Lower leg skin (tissue), 4 donors: ENCODE measurements around the gene RBM10. TPM values are rescaled to one million over a fixed set of nuclear protein-coding genes. Genes with fewer than 3 reads are reported as not detected.

ENCODE experiments used
- DNase-seq, 2 donors: peaks; one replicate each; pipeline ENCODE4 v3.0.0-alpha.2; 2019; ENCODE audit warnings: low spot score in 2 of 2
- H3K4me3 ChIP-seq: fragments of 200-600 bp; sonication (generic); 2 replicates; pipeline ENCODE4 v1.5.1; 2017; ENCODE audit warnings: mild to moderate bottlenecking, low read depth; ENCODE audit not compliant: poor library complexity, severe bottlenecking
- POLR2A ChIP-seq, 2 donors: fragments of 450-650 bp; IDR thresholded peaks; one replicate each; pipeline ENCODE4 v1.6.1; 2016 to 2017; ENCODE audit warnings: antibody characterized with exemption in 2 of 2, mild to moderate bottlenecking in 1 of 2, moderate library complexity in 1 of 2
- WGBS, 2 donors: methylation state at CpG; one replicate each; pipeline ENCODE4 v1.1.5; 2018; 5-methylcytosine and 5-hydroxymethylcytosine counted together
- intact Hi-C: fragments of 100-400 bp; cut with DNase I; formaldehyde crosslinking; loops from one replicate; pipeline ENCODE4 v1.15.0; 2023; ENCODE audit warnings: low total_unique reads
- total RNA-seq, 4 donors: library from RNA; depleted of rRNA; stranded (reverse); fragments of >200 nt; gene quantifications; one replicate each; pipeline ENCODE4 v1.1.0, GENCODE V29; 2016
- TF ChIP-seq, protein P1 (sequence below), 3 donors: fragments of 450-650 bp; IDR thresholded peaks; one replicate each; pipeline ENCODE4 v1.5.1; 2016; ENCODE audit warnings: antibody characterized with exemption in 3 of 3, mild to moderate bottlenecking in 3 of 3, moderate library complexity in 2 of 3

RBM10 gene
- total RNA-seq, 4 donors from 2014 or later, result 22.2 to 35.4 (median 31.2) TPM

GRCh38 chrX:47224266-47224895 is 79.4 kb downstream of the RBM10 start:
- TF ChIP-seq POLR2A (IDR thresholded peaks at IDR 0.05), result no peak
- TF ChIP-seq, protein P1, sequence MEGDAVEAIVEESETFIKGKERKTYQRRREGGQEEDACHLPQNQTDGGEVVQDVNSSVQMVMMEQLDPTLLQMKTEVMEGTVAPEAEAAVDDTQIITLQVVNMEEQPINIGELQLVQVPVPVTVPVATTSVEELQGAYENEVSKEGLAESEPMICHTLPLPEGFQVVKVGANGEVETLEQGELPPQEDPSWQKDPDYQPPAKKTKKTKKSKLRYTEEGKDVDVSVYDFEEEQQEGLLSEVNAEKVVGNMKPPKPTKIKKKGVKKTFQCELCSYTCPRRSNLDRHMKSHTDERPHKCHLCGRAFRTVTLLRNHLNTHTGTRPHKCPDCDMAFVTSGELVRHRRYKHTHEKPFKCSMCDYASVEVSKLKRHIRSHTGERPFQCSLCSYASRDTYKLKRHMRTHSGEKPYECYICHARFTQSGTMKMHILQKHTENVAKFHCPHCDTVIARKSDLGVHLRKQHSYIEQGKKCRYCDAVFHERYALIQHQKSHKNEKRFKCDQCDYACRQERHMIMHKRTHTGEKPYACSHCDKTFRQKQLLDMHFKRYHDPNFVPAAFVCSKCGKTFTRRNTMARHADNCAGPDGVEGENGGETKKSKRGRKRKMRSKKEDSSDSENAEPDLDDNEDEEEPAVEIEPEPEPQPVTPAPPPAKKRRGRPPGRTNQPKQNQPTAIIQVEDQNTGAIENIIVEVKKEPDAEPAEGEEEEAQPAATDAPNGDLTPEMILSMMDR (IDR thresholded peaks at IDR 0.05), result no peak
- DNase-seq, result peak in 1 of 2 donors; percentile 85
- no peak overlapping the region for H3K4me3 ChIP-seq
- WGBS, 2 donors, result 87 to 94% methylated on average over 15 to 17 of the region's 17 CpGs
- intact Hi-C loops, result no loop called here

- WGBS, 2 donors, result 94 to 95% methylated on average over 4 of the region's 4 CpGs
- intact Hi-C loops, result no loop called here
- no peak overlapping the region for H3K4me3 ChIP-seq
- TF ChIP-seq POLR2A (IDR thresholded peaks at IDR 0.05), result no peak
- TF ChIP-seq, protein P1 (IDR thresholded peaks at IDR 0.05), result no peak
- peak in 1 of 2 donors; percentile 59 for DNase-seq
These were observed 79.9 kb downstream of the RBM10 start for GRCh38 chrX:47224896-47225290.

DNA sequence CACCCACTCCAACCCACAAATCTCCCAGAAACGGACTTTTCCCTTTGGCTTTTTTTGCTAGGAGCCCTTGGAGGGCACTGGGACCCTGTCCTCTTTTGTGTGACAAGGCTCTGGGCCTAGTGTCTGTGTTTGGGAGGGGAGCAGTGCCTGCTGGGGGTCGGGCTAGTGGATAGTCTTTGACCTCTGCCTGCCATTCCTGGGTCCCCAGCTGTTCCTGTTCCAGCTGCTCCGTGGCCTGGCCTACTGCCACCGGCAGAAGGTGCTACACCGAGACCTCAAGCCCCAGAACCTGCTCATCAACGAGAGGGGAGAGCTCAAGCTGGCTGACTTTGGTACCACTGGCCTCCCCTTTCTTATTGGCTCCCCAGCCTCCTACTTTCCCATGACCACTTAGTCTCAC is 81.0 kb downstream of the RBM10 start:
- peak in 1 of 2 donors; percentile 60 for DNase-seq
- no peak overlapping the region for H3K4me3 ChIP-seq
- intact Hi-C loops, result no loop called here
- 76 to 90% methylated on average over 5 to 6 of the region's 6 CpGs for WGBS, 2 donors
- TF ChIP-seq, protein P1 (IDR thresholded peaks at IDR 0.05), result no peak

GRCh38 chrX:47226531-47227333 is 81.7 kb downstream of the RBM10 start:
- TF ChIP-seq POLR2A (IDR thresholded peaks at IDR 0.05), result no peak
- TF ChIP-seq, protein P1 (IDR thresholded peaks at IDR 0.05), result no peak
- 95 to 96% methylated on average over 13 to 19 of the region's 19 CpGs for WGBS, 2 donors
- peak in 1 of 2 donors; percentile 81 for DNase-seq
- intact Hi-C loops, result no loop called here
- H3K4me3 ChIP-seq, result no peak overlapping the region

DNA sequence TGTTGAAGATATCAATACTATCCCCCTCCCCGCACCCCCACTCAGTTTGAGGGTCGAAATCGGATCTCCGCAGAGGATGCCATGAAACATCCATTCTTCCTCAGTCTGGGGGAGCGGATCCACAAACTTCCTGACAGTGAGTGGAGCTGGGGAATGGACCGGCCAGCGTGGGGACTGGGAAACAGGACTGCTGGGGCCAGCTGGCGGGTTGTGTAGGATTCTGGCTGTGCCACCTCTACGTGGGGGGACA is 82.2 kb downstream of the RBM10 start:
- TF ChIP-seq, protein P1 (IDR thresholded peaks at IDR 0.05), result no peak
- TF ChIP-seq POLR2A (IDR thresholded peaks at IDR 0.05), result no peak
- intact Hi-C loops, result no loop called here
- no peak overlapping the region for H3K4me3 ChIP-seq
- DNase-seq, result no peak
- WGBS, 2 donors, result 88 to 97% methylated on average over 8 to 9 of the region's 9 CpGs
